ENCODE data around the gene SOX18.

SOX18 gene

DNA sequence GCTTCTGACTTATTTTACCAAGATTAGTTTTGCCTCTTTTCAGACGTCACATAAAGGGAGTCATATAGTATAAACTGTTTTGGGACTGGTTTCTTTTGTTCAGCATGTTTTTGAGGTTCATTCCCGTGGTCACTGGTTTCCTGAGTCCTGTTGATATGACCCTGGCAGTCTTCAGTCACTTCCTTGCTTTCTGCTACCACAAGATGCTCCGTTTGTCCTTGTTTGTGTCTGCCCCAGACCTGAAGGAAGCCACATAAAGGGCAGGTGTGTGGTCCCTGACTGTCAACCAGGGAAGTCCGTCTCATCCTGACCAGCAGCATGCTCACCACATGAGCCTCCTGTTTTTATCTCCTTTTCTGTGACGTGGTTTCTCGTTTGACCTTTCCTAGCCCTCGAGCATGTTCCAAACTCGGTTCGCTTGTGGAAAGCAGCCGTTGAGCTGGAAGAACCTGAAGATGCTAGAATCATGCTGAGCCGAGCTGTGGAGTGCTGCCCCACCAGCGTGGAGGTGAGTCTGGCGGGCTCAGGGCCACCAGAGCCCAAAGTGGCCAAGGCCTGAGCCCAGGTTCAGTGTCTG, 39.5 kb downstream of the SOX18 start:
- no peak for TF ChIP-seq EZH2 (IDR thresholded peaks at IDR 0.05)
- DNase-seq (ENCODE audit: low read depth, low spot score) = no peak
- Histone ChIP-seq H3K4me3 (no peak overlapping the region), H3K36me3 (ENCODE audit: insufficient read depth, low read length) (peaks cover 61% of the 10 kb centered on the region), H3K9ac (ENCODE audit: insufficient read length) (no peak overlapping the region), H3K27ac (peak overlapping the region; percentile 62; the same call in 1 of the 2 replicates), H3K9me3 (ENCODE audit: low read depth, low read length) (no peaks in the 10 kb centered on the region)

DNA sequence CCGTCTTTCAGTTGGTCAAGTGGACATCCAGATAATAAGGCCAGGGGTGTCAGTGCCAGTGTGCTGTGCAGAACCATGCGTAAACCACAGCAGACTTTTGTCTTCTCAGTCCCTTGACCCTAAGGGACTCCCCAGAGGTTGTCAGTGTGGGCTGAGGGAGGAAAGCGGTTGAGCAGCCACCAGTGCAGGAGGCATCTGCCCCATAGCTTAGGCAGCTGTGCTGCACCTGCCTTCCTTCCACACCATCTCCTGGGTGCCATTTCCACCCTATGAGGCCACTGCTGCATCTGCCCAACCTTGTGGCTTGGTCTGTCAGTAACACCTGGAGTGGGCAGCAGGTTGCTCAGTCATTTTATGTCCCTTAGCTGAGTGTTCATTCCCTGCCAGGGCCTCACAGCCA, 42.5 kb downstream of the SOX18 start:
- Histone ChIP-seq H3K9me3 (ENCODE audit: low read depth, low read length) (no peaks in the 10 kb centered on the region), H3K27ac (no peak overlapping the region), H3K9ac (ENCODE audit: insufficient read length) (no peak overlapping the region), H3K4me3 (no peak overlapping the region), H3K36me3 (ENCODE audit: insufficient read depth, low read length) (peaks cover 55% of the 10 kb centered on the region)
- TF ChIP-seq FOXP2 (optimal IDR thresholded peaks at IDR 0.05; ENCODE audit: control extremely low read depth, extremely low read length, insufficient read depth) = no peak
- TF ChIP-seq EZH2 (IDR thresholded peaks at IDR 0.05) = no peak
- TF ChIP-seq POLR2AphosphoS5 (IDR thresholded peaks at IDR 0.05; ENCODE audit: borderline replicate concordance, low read depth, low read length) = no peak
- no peak for DNase-seq (ENCODE audit: low read depth, low spot score)

DNA sequence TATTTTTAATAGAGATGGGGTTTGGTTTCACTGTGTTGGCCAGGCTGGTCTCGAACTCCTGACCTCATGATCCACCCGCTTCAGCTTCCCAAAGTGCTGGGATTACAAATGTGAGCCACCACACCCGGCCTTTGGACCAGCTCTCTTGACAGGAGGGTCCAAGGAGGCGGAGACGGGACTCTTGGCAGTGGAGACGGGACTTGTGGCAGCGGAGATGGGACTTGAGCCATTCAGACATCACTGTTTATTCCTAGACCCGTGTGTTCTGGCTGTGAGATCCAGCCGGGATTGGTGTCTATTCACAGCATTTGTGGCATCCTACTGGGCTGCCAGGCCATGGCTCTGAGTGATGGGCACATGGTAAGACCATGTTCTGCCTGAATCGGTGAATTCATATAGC, 42.9 kb downstream of the SOX18 start:
- Histone ChIP-seq H3K27ac (no peak overlapping the region), H3K36me3 (ENCODE audit: insufficient read depth, low read length) (peaks cover 57% of the 10 kb centered on the region), H3K4me3 (no peak overlapping the region), H3K9ac (ENCODE audit: insufficient read length) (no peak overlapping the region), H3K9me3 (ENCODE audit: low read depth, low read length) (no peaks in the 10 kb centered on the region)
- TF ChIP-seq FOXP2 (optimal IDR thresholded peaks at IDR 0.05; ENCODE audit: control extremely low read depth, extremely low read length, insufficient read depth) (no peak), POLR2AphosphoS5 (IDR thresholded peaks at IDR 0.05; ENCODE audit: borderline replicate concordance, low read depth, low read length) (no peak), EZH2 (IDR thresholded peaks at IDR 0.05) (no peak)
- DNase-seq (ENCODE audit: low read depth, low spot score) = no peak

DNA sequence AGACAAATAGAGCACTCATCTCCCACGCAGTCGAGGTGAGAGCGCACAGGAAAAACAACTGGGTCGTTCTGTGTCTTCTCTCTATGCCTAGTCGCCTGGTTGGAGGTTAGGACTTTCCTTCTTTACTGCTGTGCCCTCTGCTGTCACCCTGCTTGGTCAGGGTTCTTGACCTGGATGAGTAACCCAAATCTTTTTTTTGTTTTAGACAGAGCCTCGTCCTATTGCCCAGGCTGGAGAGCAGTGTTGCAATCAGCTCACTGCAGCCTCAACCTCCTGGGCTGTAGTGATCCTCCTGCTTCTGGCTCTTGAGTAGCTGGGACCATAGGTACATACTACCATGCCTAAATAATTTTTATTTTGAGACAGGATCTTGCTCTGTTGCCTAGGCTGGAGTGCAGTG, 44.0 kb downstream of the SOX18 start:
- no peaks in the 10 kb centered on the region for H3K9me3 ChIP-seq (ENCODE audit: low read depth, low read length)
- H3K4me3 ChIP-seq = no peak overlapping the region
- H3K9ac ChIP-seq (ENCODE audit: insufficient read length) = no peak overlapping the region
- no peak overlapping the region for H3K27ac ChIP-seq
- H3K36me3 ChIP-seq (ENCODE audit: insufficient read depth, low read length) = peaks cover 55% of the 10 kb centered on the region
- DNase-seq (ENCODE audit: low read depth, low spot score) = no peak
- no peak for TF ChIP-seq EZH2 (IDR thresholded peaks at IDR 0.05)
- TF ChIP-seq FOXP2 (optimal IDR thresholded peaks at IDR 0.05; ENCODE audit: control extremely low read depth, extremely low read length, insufficient read depth) = no peak
- TF ChIP-seq POLR2AphosphoS5 (IDR thresholded peaks at IDR 0.05; ENCODE audit: borderline replicate concordance, low read depth, low read length) = no peak

DNA sequence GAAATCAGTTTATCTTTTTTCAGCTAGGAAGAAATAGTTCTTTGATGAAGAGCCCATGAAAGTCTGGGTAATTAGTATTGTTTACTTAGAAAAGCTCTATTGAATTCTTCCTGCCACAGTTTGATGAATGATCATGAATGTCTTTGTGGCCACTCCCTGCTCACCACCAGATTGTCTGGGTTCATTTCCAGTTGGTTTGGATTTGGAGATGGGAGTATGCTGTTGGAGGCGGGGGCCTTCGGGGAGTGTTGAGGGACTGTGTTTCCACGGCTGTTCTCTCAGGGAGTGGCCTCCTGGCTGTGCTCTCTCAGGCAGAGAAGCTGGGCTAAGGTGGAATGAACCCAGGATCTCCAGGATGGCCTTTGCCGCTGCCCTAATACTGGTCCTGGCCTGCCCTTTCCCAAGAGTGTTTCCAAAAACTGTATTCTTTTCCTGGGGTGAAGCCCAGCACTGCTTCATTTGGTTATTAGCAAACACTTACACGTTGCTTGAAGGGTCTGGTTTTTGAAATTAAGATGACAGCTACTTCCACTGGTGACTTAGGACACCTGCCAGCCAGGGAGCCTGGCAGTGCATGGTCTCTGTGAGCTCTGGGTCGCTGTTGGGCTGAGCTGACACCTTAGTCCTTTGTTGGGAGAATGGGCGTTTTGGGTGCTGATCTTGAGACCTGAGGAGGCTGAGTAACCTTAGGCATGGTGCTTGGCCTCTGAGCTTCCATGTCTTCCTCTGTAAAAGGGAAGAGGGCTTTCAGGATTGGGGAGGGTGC, 45.3 kb downstream of the SOX18 start:
- no peak overlapping the region for H3K4me3 ChIP-seq
- no peak overlapping the region for H3K27ac ChIP-seq
- no peak for DNase-seq (ENCODE audit: low read depth, low spot score)
- H3K9ac ChIP-seq (ENCODE audit: insufficient read length) = no peak overlapping the region
- H3K36me3 ChIP-seq (ENCODE audit: insufficient read depth, low read length) = peaks cover 55% of the 10 kb centered on the region
- no peaks in the 10 kb centered on the region for H3K9me3 ChIP-seq (ENCODE audit: low read depth, low read length)
- TF ChIP-seq POLR2AphosphoS5 (IDR thresholded peaks at IDR 0.05; ENCODE audit: borderline replicate concordance, low read depth, low read length) = no peak
- no peak for TF ChIP-seq FOXP2 (optimal IDR thresholded peaks at IDR 0.05; ENCODE audit: control extremely low read depth, extremely low read length, insufficient read depth)
- no peak for TF ChIP-seq EZH2 (IDR thresholded peaks at IDR 0.05)

DNA sequence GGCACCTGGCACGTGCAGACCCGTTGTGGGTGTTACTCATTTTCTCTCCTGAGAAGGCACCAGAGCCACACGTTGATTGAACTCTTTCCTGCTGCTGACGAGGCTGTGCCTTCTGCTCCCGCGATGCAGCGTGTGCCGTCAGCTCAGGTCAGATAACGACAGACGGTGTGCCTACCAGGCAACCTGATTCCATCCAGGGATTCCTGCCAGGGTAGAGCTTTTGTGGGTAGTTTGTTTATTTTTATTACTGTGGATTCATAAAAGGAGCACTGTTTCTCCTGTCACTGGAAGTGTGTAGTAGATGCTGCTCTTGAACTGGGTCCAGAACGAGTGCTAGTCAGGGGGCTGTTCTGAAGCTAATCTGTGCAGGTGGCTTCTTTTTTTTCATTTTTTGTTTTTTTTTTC, 47.8 kb downstream of the SOX18 start:
- no peak overlapping the region for H3K4me3 ChIP-seq
- H3K9me3 ChIP-seq (ENCODE audit: low read depth, low read length) = no peaks in the 10 kb centered on the region
- H3K9ac ChIP-seq (ENCODE audit: insufficient read length) = no peak overlapping the region
- peaks cover 53% of the 10 kb centered on the region for H3K36me3 ChIP-seq (ENCODE audit: insufficient read depth, low read length)
- no peak for TF ChIP-seq EZH2 (IDR thresholded peaks at IDR 0.05)
- no peak for TF ChIP-seq POLR2AphosphoS5 (IDR thresholded peaks at IDR 0.05; ENCODE audit: borderline replicate concordance, low read depth, low read length)
- no peak for TF ChIP-seq FOXP2 (optimal IDR thresholded peaks at IDR 0.05; ENCODE audit: control extremely low read depth, extremely low read length, insufficient read depth)
- no peak overlapping the region for H3K27ac ChIP-seq
- no peak for DNase-seq (ENCODE audit: low read depth, low spot score)

DNA sequence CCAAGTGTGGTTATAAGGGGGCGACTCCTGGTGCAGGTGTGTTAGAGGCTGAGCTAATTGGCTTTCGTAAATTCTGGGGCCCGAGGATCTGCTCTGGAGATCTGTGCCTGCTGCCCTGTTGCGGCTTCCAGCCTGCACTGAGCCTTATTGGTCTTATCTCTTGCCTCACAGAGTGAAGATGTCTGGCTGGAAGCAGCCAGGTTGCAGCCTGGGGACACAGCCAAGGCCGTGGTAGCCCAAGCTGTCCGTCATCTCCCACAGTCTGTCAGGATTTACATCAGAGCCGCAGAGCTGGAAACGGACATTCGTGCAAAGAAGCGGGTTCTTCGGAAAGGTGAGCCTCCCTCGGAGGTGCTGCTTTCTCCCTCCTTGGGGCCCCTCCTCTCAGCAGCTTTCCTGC, 48.5 kb downstream of the SOX18 start:
- Histone ChIP-seq H3K27ac (no peak overlapping the region), H3K9ac (ENCODE audit: insufficient read length) (no peak overlapping the region), H3K36me3 (ENCODE audit: insufficient read depth, low read length) (peaks cover 56% of the 10 kb centered on the region), H3K4me3 (no peak overlapping the region), H3K9me3 (ENCODE audit: low read depth, low read length) (no peaks in the 10 kb centered on the region)
- TF ChIP-seq FOXP2 (optimal IDR thresholded peaks at IDR 0.05; ENCODE audit: control extremely low read depth, extremely low read length, insufficient read depth) (no peak), EZH2 (IDR thresholded peaks at IDR 0.05) (no peak), POLR2AphosphoS5 (IDR thresholded peaks at IDR 0.05; ENCODE audit: borderline replicate concordance, low read depth, low read length) (no peak)
- DNase-seq (ENCODE audit: low read depth, low spot score) = no peak
